ENCODE measurements around the gene KLRD1.
"Not testable (repeated sequence)": the region's sequence is repeated elsewhere in the genome, so short reads cannot be mapped to it uniquely, and the experiment has no call there.

KLRD1 gene

GRCh38 chr12:10339053-10339840 lies 31.6 kb downstream of the KLRD1 start:
- no peak for DNase-seq

- DNase-seq: not testable (repeated sequence)
Measured at GRCh38 chr12:10340946-10341345, 33.3 kb downstream of the KLRD1 start.

DNA sequence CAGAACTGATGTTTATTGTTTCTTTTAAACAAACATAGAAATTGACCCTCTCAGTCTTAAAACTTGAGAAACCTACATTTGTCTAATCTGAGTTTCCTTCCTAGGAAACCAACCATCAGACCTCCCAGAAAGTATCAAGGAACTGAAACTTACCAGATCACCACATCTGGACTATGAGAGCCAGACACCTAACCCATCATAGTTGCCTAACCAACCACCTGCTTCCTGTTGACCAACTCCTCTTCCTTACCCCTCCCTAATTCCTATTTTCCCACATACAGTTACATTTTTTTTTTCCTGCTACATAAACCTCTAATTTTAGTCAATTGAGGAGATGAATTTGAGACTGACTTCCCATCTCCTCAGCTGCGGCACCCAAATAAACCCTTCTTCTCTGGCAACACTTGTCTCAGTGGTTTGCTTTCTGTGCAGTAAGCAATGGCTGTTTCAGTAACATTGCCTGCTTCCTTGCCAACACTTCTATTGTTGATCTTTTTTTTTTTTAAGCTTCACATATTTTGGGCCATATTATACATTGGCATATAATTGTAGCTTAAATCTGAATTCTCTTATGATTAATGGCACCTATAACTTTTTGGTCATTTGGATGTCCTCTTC lies 34.3 kb downstream of the KLRD1 start:
- no peak for DNase-seq

GRCh38 chr12:10351457-10351856 lies 43.8 kb downstream of the KLRD1 start:
- not testable (repeated sequence) for DNase-seq

GRCh38 chr12:10354071-10354470 lies 46.4 kb downstream of the KLRD1 start:
- DNase-seq: no peak

DNA sequence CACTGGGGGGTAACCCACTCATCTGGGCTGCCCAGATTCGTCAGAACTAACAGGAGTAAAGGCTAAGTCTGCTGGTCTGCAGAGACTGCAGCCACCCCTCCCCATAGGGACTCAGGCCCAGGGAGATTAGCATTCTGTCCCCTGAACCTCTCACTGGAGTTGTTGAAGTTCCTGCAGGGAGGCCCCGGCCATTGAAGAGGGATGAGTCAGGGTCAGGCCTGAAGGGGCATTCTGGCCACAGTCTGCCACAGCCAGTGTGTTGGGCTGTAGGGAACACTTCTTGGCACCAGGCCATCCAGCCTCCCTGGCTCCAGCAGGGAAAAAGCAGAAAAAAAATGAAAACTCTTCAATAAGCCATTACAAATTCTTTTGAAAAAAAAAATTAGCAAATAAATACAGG lies 46.8 kb downstream of the KLRD1 start:
- DNase-seq: no peak

DNA sequence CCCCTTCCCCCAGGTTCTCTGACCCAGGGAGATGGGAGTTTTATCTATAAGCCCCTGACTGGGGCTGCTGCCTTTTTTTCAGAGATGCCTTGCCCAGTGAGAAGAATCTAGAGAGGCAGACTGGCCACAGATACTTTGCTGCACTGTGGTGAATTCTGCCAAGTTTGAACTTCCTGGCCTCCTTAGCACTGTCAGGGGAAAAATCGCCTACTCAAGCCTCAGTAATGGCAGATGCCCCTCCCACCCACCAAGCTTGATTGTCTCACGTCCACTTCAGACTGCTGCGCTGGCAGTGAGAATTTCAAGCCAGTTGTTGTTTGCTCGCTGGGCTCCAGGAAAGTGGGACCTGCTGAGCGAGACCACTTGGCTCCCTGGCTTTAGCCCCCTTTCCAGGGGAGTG lies 50.5 kb downstream of the KLRD1 start:
- no peak for DNase-seq

DNA sequence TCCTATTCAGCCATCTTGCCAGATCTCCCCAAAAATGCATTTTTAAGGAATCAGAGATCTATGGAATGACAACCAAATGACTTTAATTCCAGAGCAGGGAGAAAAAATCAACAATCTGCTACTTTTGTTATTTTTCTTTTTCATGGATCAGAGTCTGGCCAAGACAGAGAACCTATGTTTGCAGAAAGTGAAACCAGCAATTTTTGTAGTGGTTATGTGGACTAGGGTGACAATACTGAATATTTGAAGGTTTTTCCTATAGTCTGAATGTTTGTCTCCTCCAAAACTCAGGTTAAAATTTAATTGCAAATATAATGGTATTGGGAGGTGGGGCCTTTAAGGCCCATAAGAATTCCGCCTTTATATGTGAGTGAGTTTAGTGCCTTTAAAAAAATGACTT lies 51.3 kb downstream of the KLRD1 start:
- no peak for DNase-seq

- DNase-seq: no peak
Measured at GRCh38 chr12:10361084-10361483, 53.4 kb downstream of the KLRD1 start.

DNA sequence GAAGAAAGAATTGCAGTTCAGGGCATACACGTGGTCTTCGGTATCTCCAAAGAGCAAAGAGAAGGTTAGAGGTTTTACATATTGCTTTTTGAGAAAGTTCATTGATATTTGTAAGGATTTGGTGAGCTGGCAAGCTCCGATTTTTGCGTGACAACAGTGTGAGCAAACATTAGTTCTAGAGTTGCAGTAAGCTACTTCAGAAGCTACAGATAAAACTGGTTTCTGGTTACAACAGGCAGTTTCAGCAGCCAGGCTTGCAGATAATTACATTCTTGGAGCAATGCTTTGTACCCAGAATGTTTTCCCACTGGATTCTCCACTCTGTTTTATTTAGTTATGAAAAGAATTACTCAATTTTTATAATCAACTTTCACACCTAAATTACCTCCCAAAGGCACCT lies 54.0 kb downstream of the KLRD1 start:
- DNase-seq: no peak

DNA sequence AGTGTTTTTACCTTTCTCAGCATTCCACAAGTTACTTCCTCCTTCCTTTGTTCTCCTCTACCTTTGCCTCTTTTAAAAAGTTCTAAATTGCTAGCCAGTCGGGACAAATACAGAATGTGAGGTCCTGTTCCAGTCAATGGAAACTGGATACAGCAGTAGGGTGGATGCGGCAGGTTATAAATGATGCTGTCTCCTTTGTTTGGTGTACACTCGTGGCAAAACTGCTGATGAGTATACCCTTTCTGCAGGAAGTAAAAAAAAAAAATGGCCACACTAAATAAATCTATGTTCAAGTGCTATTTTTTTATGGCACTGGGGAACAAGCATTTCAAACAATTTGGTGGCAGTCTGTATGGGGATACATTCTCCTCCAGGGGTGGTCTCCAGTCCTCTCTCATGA lies 54.7 kb downstream of the KLRD1 start:
- no peak for DNase-seq

- DNase-seq: no peak
Measured at GRCh38 chr12:10362828-10363657, 55.4 kb downstream of the KLRD1 start.

- DNase-seq: no peak
Measured at GRCh38 chr12:10363658-10363913, 55.9 kb downstream of the KLRD1 start.

DNA sequence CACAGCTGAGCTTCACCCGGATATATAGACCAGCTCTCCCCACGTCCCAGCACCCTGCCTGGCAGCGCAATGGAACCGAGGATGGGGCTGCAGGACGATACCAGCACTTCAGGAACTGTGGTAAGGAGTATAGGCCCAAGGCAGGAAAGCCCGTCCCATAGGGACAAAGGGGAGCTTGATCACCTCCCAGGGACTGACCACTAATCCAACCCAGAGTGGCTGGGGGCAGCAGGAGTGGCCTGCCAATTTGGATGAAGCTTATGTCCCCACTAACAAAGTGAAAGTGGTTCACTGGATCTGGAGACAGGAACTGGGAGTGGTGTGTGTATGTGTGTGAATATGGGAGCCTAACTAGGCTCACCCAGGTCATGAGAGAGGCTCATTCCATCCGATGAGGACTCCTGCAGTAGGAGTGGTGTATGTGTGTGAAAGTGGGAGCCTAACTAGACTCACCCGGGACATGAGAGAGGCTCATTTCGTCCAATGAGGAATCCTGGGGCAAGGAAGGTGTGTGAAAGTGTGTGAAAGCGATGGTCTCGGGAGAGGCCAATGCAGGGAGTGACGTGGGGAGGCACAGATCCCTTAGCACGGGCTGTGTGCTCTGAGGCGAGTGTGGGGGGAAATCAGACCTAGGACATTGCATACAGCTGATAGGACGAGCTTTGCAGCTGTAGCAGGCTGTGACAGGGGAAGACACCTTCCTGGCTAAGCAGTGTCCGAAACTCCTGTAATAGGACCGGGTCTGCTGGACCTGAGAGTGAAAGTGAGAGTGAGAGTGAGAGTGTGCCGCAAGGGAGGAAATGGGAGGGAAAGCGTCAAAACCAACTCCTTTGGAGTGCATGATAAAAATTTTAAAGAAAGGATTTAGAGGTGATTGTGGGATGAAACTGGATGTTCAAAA lies 56.5 kb downstream of the KLRD1 start:
- peak; percentile 48 for DNase-seq

- DNase-seq: peak; percentile 69
Measured at GRCh38 chr12:10364815-10365622, 57.3 kb downstream of the KLRD1 start.

DNA sequence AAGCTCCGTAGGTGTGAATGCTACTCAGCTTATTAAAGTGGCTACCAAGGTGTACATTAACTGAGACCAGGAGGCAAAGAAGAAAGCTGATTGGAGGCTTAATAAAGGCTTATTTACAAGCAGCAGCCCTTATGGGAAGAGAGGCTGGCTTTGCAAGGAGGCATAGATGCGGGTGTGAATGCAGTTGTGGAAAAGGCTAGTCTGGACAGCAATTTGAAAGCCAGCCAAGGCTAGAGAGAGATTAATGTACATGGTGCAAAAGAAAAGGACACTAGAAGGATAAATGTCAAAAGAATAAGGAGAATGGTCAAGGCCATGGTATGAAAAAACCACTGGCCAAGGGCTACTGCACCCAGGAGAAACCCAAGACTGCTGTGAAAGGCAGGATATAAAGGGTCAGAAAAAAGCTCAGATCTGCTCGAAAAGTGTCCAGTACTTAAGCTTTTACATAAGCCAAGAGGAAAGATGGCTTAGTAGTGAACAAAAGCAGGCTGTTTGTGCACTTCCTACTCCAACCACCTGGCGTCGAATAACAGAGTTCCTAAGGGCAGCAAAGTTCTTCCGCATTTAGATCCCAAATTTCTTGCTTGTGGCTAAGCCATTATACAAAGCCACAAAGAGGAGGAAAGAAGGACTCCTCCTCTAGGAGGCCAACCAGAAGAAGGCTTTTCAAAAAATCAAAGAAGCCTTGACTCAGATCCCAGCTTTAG lies 58.2 kb downstream of the KLRD1 start:
- no peak for DNase-seq

DNA sequence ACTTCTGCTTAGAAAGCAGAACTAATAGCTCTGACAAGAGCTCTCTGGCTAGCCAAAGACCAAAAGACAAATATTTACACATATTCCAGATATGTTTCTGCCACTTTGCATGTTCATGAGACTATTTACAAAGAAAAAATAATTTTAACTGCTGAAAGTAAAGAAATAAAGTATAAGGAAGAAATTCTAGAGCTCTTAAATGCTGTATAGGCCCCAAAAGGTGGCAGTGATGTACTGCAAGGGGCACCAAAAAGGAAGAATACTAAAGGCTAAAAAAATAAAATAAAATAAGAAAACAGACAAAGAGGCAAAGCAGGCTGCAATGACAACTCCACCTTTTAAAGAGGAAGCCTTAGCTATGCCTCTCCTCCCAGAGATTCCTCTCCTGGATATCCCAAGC lies 59.2 kb downstream of the KLRD1 start:
- DNase-seq: no peak

DNA sequence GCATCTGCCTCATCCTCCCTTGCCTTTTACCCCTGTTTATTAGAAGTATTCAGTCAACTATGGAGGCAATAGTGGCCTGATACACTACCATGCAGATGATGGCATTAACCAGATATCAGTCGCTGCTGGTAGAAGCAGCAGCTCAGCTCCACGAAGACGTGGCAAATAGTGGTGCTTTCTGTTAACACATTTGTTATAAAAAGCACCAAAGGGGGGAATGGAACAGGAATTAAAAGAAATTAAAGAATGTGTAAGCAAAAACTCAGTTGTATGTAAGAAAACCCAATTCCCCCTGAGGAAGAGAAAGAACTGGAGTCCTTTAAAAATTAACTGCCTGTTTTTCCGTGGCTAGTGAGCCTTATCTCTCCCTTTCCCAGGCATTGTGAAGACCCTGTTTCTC lies 60.0 kb downstream of the KLRD1 start:
- DNase-seq: not testable (repeated sequence)

DNA sequence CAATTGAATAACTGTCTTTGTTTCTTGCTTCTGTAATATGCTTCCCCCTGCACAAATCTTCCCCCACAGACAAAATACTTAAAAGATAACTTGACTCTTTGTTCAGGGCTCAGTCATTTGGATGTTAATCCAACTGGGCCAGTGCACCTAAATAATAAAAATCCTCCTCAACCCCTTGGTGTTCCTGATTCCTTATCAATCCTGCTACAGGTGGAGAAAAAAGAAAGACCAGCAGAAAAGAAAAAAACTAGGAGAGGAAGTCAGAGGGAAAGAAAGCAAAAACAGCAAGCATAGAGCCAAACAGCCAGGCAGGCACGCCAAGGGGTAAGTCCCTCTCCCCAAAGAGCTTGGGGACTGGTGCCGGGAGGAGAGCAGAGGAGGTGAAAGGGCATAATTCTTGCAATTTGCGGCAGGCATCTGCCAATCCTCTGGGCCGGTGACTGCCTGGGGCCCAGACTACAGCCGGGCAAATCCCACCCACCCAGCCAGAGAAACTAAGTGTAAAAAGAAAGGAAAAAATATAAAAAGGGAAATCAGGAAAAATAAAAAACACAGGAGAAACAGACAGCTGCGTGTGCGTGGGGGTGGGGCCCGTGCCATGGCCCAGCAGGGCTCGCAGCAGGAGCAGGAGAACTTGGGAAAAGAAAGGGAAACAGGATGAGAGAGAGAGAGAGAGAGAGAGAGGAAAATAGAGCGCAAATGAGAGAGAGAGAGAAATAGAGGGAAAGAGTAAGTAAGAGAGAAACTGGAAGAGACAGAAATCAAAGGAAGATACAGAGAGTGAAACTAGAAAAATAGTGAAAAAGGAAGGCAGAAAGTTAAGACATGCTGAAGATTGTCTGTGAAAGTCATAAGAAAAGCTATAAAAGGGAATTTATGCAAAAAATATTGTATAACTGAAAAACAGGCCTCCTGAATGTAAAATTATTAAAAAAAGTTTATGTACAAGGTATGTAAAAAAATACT lies 60.8 kb downstream of the KLRD1 start:
- no peak for DNase-seq

Measured in activated CD4-positive, alpha-beta T cell treated with anti-CD3 and anti-CD28 coated beads, Interleukin-10, Interleukin-2, amounts not matched to agents 100 ng/mL and 50 ng/mL, durations not matched to agents 16 hours and 8 hours (primary cell).